Panc1 (cell line): ENCODE data around the gene HDAC3. TPM values are rescaled to one million over a fixed set of nuclear protein-coding genes. Genes with fewer than 3 reads are reported as not detected.

Experiments used
- ATAC-seq: fragments of 200-7000 bp; cut with Tn5 transposase; 2 replicates; pipeline ENCODE4 v1.9.1; 2020; ENCODE audit warnings: mild to moderate bottlenecking, moderate library complexity
- BruUV-seq: library from RNA; stranded (reverse); fragments of 400-500 nt; replicated peaks from 2 replicates; lab custom pipeline; 2021; lab: Mats Ljungman, UMichigan
- CTCF ChIA-PET: fragments of 300-600 bp; sonication (Branson Sonifier 250); formaldehyde crosslinking; loops from one replicate; lab custom pipeline; 2022; ENCODE audit warnings: antibody characterized with exemption; lab: Charles Lee
- POLR2A ChIA-PET: fragments of 300-600 bp; sonication (Branson Sonifier 250); formaldehyde crosslinking; loops from one replicate; lab custom pipeline; 2022; ENCODE audit warnings: antibody characterized with exemption; lab: Charles Lee
- DNase-seq: peaks from one replicate; pipeline ENCODE4 v3.0.0-alpha.2; 2010; ENCODE audit warnings: low read depth, low spot score
- H3K27ac ChIP-seq: 2 replicates; pipeline ENCODE4 v1.5.1; 2011; ENCODE audit warnings: mild to moderate bottlenecking, low read length, inconsistent platforms
- H3K27me3 ChIP-seq: fragments of 200-500 bp; sonication (Bioruptor generic); 2 replicates; pipeline ENCODE4 v1.6.0; 2014; ENCODE audit warnings: low read length, inconsistent platforms; ENCODE audit not compliant: control insufficient read depth, insufficient read depth
- H3K36me3 ChIP-seq: fragments of 200-500 bp; sonication (Bioruptor generic); 2 replicates; pipeline ENCODE4 v1.5.1; 2014; ENCODE audit warnings: inconsistent platforms, mild to moderate bottlenecking, low read length, moderate library complexity; ENCODE audit not compliant: control insufficient read depth, insufficient read depth
- H3K4me1 ChIP-seq: 2 replicates; pipeline ENCODE4 v1.5.1; 2011; ENCODE audit warnings: inconsistent platforms, mild to moderate bottlenecking, low read length, moderate library complexity; ENCODE audit not compliant: control insufficient read depth, insufficient read depth
- H3K4me3 ChIP-seq, 2 experiments: 2 replicates each; pipeline ENCODE4 v1.5.1; 2011 to 2012; ENCODE audit warnings: low read depth in 2 of 2, low read length in 2 of 2, mild to moderate bottlenecking in 2 of 2, inconsistent platforms in 1 of 2, moderate library complexity in 1 of 2
- H3K9me3 ChIP-seq: fragments of 200-500 bp; sonication (Bioruptor generic); 2 replicates; pipeline ENCODE4 v1.5.1; 2014; ENCODE audit warnings: low read depth, mild to moderate bottlenecking, inconsistent platforms, low read length, moderate library complexity; ENCODE audit not compliant: control insufficient read depth, insufficient read depth
- CTCF ChIP-seq: fragments of 450-650 bp; IDR thresholded peaks from 2 replicates; pipeline ENCODE4 v1.5.1; 2017; ENCODE audit warnings: mild to moderate bottlenecking
- POLR2AphosphoS5 ChIP-seq: IDR thresholded peaks from 2 replicates; pipeline ENCODE4 v1.6.1; 2012; ENCODE audit warnings: mild to moderate bottlenecking, low read depth, low read length, moderate library complexity
- REST ChIP-seq, 2 experiments: IDR thresholded peaks; 2 replicates each; pipeline ENCODE4 v1.6.1; 2011 to 2012; ENCODE audit warnings: low read depth in 2 of 2, control low read depth in 1 of 2, low read length in 1 of 2, mild to moderate bottlenecking in 1 of 2, moderate library complexity in 1 of 2; ENCODE audit not compliant: insufficient read depth in 1 of 2
- SIN3A ChIP-seq: IDR thresholded peaks from 2 replicates; pipeline ENCODE4 v1.6.1; 2012; ENCODE audit warnings: low read depth, mild to moderate bottlenecking, low read length, moderate library complexity, borderline replicate concordance; ENCODE audit not compliant: insufficient read depth
- TCF7L2 ChIP-seq: IDR thresholded peaks from 2 replicates; pipeline ENCODE4 v1.6.1; 2011; ENCODE audit warnings: mild to moderate bottlenecking, low read depth, low read length, inconsistent platforms
- in situ Hi-C: cut with HindIII; loops from 2 replicates; pipeline ENCODE4 v1.10.0; 2016; ENCODE audit warnings: low sequenced_read_pairs, low pct_unique_long_range_greater_than_20kb
- intact Hi-C: fragments of 100-400 bp; cut with micrococcal nuclease; formaldehyde crosslinking; loops from one replicate; pipeline ENCODE4 v1.10.0; 2022; ENCODE audit not compliant: unreplicated experiment
- total RNA-seq: library from RNA; stranded (reverse); gene quantifications from one replicate; pipeline ENCODE4 v1.2.1, GENCODE V29; 2021; ENCODE audit not compliant: unreplicated experiment

HDAC3 gene
- total RNA-seq, 1 experiment from 2014 or later = 75.5 TPM

DNA sequence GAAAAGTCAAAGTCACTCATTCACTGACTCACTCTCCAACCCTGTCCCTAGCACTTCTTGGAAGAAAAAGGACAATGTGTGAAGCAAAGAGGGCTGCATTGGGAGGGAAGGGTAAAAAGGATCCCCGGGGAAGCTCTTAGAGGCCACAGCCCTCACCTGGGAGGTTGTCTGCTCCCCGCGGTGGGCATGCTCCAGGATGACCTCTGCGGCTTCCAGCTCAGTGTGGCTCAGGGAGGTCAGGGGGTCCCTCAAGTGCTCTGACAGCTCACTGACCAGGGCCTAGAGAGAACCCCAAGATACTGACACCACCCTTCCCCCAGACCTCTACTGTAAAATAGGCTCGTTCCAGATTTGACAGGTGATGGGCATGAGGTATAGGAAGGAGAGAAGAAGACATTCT lies 10.6 kb upstream of the HDAC3 start:
- in situ Hi-C loops = no loop called here
- intact Hi-C loops = no loop called here
- no peak overlapping the region for H3K4me3 ChIP-seq
- H3K36me3 ChIP-seq = no peaks in the 10 kb centered on the region
- H3K9me3 ChIP-seq = no peaks in the 10 kb centered on the region
- no peak for TF ChIP-seq CTCF
- POLR2A ChIA-PET = no interaction called here
- no peaks in the 10 kb centered on the region for H3K27me3 ChIP-seq
- ATAC-seq (no peak), DNase-seq (no peak)
- H3K4me1 ChIP-seq = no peaks in the 10 kb centered on the region
- no TSS peak for BruUV-seq
- CTCF ChIA-PET = no interaction called here
- H3K27ac ChIP-seq = no peak overlapping the region

DNA sequence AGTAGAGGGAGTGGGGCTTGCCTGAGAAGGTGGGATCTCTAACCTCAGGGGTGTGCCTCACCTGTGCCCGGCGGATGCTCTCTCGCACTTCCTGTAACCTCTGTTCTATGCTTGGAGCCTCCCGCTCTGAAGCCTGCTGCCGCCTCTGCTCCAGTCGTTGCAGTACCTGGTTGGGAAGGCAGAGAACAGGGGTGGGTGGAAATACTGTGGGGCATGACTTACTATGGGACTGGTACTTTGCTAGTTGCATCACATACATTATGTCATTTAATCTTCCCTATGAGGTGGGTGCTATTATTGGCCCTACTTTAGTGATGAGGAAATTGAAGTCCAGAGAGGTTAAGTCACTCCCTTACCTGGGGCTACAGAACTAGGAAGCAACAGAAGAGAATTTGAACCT lies 9.4 kb upstream of the HDAC3 start:
- CTCF ChIA-PET = no interaction called here
- no peaks in the 10 kb centered on the region for H3K27me3 ChIP-seq
- in situ Hi-C loops = no loop called here
- H3K27ac ChIP-seq = no peak overlapping the region
- intact Hi-C loops = no loop called here
- DNase-seq (no peak), ATAC-seq (no peak)
- BruUV-seq = no TSS peak
- H3K4me3 ChIP-seq = no peak overlapping the region
- POLR2A ChIA-PET = no interaction called here
- no peaks in the 10 kb centered on the region for H3K36me3 ChIP-seq
- no peak for TF ChIP-seq REST (IDR thresholded peaks at IDR 0.05; ENCODE audit: insufficient read depth in 1 of 2, low read depth in 2 of 2, low read length in 1 of 2)
- no peak for TF ChIP-seq SIN3A
- TF ChIP-seq POLR2AphosphoS5 = no peak
- TF ChIP-seq CTCF = no peak
- no peak for TF ChIP-seq TCF7L2
- H3K9me3 ChIP-seq = no peaks in the 10 kb centered on the region
- peaks cover 8% of the 10 kb centered on the region for H3K4me1 ChIP-seq
